ENCODE data around the gene CCL1.

- TF ChIP-seq CTCF (conservative IDR thresholded peaks at IDR 0.05) = no peak
- no peak for TF ChIP-seq EZH2 (IDR thresholded peaks at IDR 0.05; ENCODE audit: low read depth)
Observed at GRCh38 chr17:34354637-34355036, 8.4 kb downstream of the CCL1 start.
